ENCODE data around the gene GOSR1. TPM values are rescaled to one million over a fixed set of nuclear protein-coding genes. Genes with fewer than 3 reads are reported as not detected.
A peak's percentile ranks its signal among the peaks of the same experiment; 100 is the strongest.

The GOSR1 gene
- total RNA-seq, 1 experiment from 2014 or later: 58.1 TPM

- no peak overlapping the region for H3K56ac ChIP-seq (ENCODE audit: insufficient read length, low read depth, low read length)
- H4K5ac ChIP-seq (ENCODE audit: insufficient read length, low read depth, low read length): peak overlapping the region; percentile 5
- H3K14ac ChIP-seq (ENCODE audit: insufficient read depth, low read length): peak overlapping the region; percentile 87; the same call in 1 of the 2 replicates
- DNase-seq: no peak
- no peak overlapping the region for H2BK15ac ChIP-seq (ENCODE audit: low read depth, low read length)
- no peak overlapping the region for H2BK20ac ChIP-seq (ENCODE audit: low read depth, low read length, poor library complexity, severe bottlenecking)
- no peak overlapping the region for H4K91ac ChIP-seq (ENCODE audit: insufficient read length, low read depth, low read length)
- no peak overlapping the region for H3T11ph ChIP-seq (ENCODE audit: low read length)
- H2BK120ac ChIP-seq (ENCODE audit: low read depth, low read length, poor library complexity, severe bottlenecking): no peak overlapping the region
- H3K9ac ChIP-seq (ENCODE audit: extremely low read depth, insufficient read length, low read length): peak overlapping the region; percentile 90
- no peak overlapping the region for H2AK5ac ChIP-seq (ENCODE audit: insufficient read length, low read length)
- H3K18ac ChIP-seq (ENCODE audit: insufficient read length, low read depth, low read length): peak overlapping the region; percentile 83
- H3K23me2 ChIP-seq (ENCODE audit: insufficient read length, low read depth, low read length, poor library complexity, severe bottlenecking): peaks cover 6% of the 10 kb centered on the region
- H2BK5ac ChIP-seq (ENCODE audit: insufficient read length, low read length): peak overlapping the region; percentile 0
- no peaks in the 10 kb centered on the region for H3K27me3 ChIP-seq (ENCODE audit: insufficient read depth, low read length)
- Mint-ChIP-seq H3K27ac (peak overlapping the region; percentile 97 to 99 (median 97)), H3K9me3 (no peaks in the 10 kb centered on the region; a peak in 1 of 5 replicates), H3K36me3 (ENCODE audit: insufficient read depth in 1 of 3, low read depth in 3 of 3) (peaks cover 3 to 28% (median 26%) of the 10 kb centered on the region in 3 experiments; a peak in 6 of 7 replicates), H3K4me1 (peaks cover 14 to 16% of the 10 kb centered on the region in 2 experiments), H3K4me3 (peak overlapping the region; percentile 97 to 99), H3K27me3 (ENCODE audit: low read depth) (no peaks in the 10 kb centered on the region; the same call in none of the 2 replicates)
- no peak for TF ChIP-seq CTCF (conservative IDR thresholded peaks at IDR 0.05)
- H3K4me1 ChIP-seq (ENCODE audit: insufficient read depth, low read length): no peaks in the 10 kb centered on the region
- H3K4ac ChIP-seq (ENCODE audit: low read depth, low read length): no peak overlapping the region
- no peak overlapping the region for H2BK12ac ChIP-seq (ENCODE audit: insufficient read length, low read depth, low read length)
- WGBS (ENCODE audit: extremely low coverage, insufficient read length, low lambda C conversion rate): no CpG with 5 or more reads among the region's 9 CpGs
- H4K8ac ChIP-seq (replicated peaks; ENCODE audit: insufficient read length, low read depth, low read length): no peak overlapping the region
- no peak overlapping the region for H2AFZ ChIP-seq (ENCODE audit: low read length)
- H3K23ac ChIP-seq (ENCODE audit: insufficient read length, low read depth, low read length): no peak overlapping the region
- H3K9me3 ChIP-seq (ENCODE audit: control insufficient read depth, low read depth, low read length): no peaks in the 10 kb centered on the region
- H3K4me2 ChIP-seq (ENCODE audit: insufficient read depth, insufficient read length, low read length): peak overlapping the region; percentile 95
- H3K27ac ChIP-seq (ENCODE audit: insufficient read length, low read depth, low read length): no peak overlapping the region
- peaks cover 6% of the 10 kb centered on the region for H3K79me1 ChIP-seq (ENCODE audit: insufficient read depth, low read depth, low read length, poor library complexity, severe bottlenecking)
- H4K20me1 ChIP-seq (ENCODE audit: control insufficient read depth, insufficient read depth, insufficient read length): no peaks in the 10 kb centered on the region
- H3K79me2 ChIP-seq (ENCODE audit: insufficient read depth, low read length): peaks cover 7% of the 10 kb centered on the region
These were observed 537 bp downstream of the GOSR1 start for GRCh38 chr17:30477774-30478115.
